H9 (cell line): ENCODE measurements around the gene ACAD10. TPM values are rescaled to one million over a fixed set of nuclear protein-coding genes. Genes with fewer than 3 reads are reported as not detected.
A peak's percentile ranks its signal among the peaks of the same experiment; 100 is the strongest.

Source experiments
- DNase-seq: peaks from one replicate; pipeline ENCODE4 v3.0.0-alpha.2; 2017
- H2AFZ ChIP-seq: one replicate; pipeline ENCODE4 v1.6.1; 2013; ENCODE audit warnings: mild to moderate bottlenecking, low read length, control low read depth, moderate library complexity
- H2AK5ac ChIP-seq: 2 replicates; pipeline ENCODE4 v1.6.1; 2013; ENCODE audit warnings: low read length, control low read depth, mixed read lengths; ENCODE audit not compliant: insufficient read length
- H2BK120ac ChIP-seq: one replicate; pipeline ENCODE4 v1.6.1; 2013; ENCODE audit warnings: low read depth, mild to moderate bottlenecking, low read length, control low read depth, inconsistent platforms; ENCODE audit not compliant: poor library complexity, severe bottlenecking
- H2BK12ac ChIP-seq: 2 replicates; pipeline ENCODE4 v1.6.1; 2013; ENCODE audit warnings: low read length, control low read depth, mixed read lengths, low read depth; ENCODE audit not compliant: insufficient read length
- H2BK15ac ChIP-seq: 2 replicates; pipeline ENCODE4 v1.6.1; 2013; ENCODE audit warnings: low read depth, low read length, control low read depth
- H2BK20ac ChIP-seq: one replicate; pipeline ENCODE4 v1.6.1; 2013; ENCODE audit warnings: low read depth, mild to moderate bottlenecking, low read length, control low read depth, inconsistent platforms; ENCODE audit not compliant: poor library complexity, severe bottlenecking
- H2BK5ac ChIP-seq: 2 replicates; pipeline ENCODE4 v1.6.1; 2013; ENCODE audit warnings: low read length, control low read depth, mixed read lengths; ENCODE audit not compliant: insufficient read length
- H3K14ac ChIP-seq: 2 replicates; pipeline ENCODE4 v1.6.1; 2013; ENCODE audit warnings: low read length, control low read depth; ENCODE audit not compliant: insufficient read depth
- H3K18ac ChIP-seq: 2 replicates; pipeline ENCODE4 v1.6.1; 2013; ENCODE audit warnings: low read depth, mild to moderate bottlenecking, mixed read lengths, low read length, control low read depth; ENCODE audit not compliant: insufficient read length
- H3K23ac ChIP-seq: 2 replicates; pipeline ENCODE4 v1.6.1; 2013; ENCODE audit warnings: low read length, control low read depth, mixed read lengths, low read depth; ENCODE audit not compliant: insufficient read length
- H3K23me2 ChIP-seq: 2 replicates; pipeline ENCODE4 v1.6.1; 2013; ENCODE audit warnings: low read depth, mild to moderate bottlenecking, mixed read lengths, low read length, control low read depth; ENCODE audit not compliant: insufficient read length, poor library complexity, severe bottlenecking
- H3K27ac ChIP-seq: 2 replicates; pipeline ENCODE4 v1.5.1; 2013; ENCODE audit warnings: low read length, control low read depth, mixed read lengths, low read depth; ENCODE audit not compliant: insufficient read length
- H3K27me3 ChIP-seq: 2 replicates; pipeline ENCODE4 v1.6.1; 2013; ENCODE audit warnings: low read length, control low read depth, inconsistent platforms; ENCODE audit not compliant: insufficient read depth
- H3K4ac ChIP-seq: 2 replicates; pipeline ENCODE4 v1.6.1; 2013; ENCODE audit warnings: low read depth, mild to moderate bottlenecking, control low read depth, inconsistent platforms, low read length, moderate library complexity
- H3K4me1 ChIP-seq: 2 replicates; pipeline ENCODE4 v1.6.1; 2013; ENCODE audit warnings: low read length, control low read depth, inconsistent platforms; ENCODE audit not compliant: insufficient read depth
- H3K4me2 ChIP-seq: 2 replicates; pipeline ENCODE4 v1.6.1; 2013; ENCODE audit warnings: low read length, control low read depth, mixed read lengths; ENCODE audit not compliant: insufficient read length, insufficient read depth
- H3K56ac ChIP-seq: 2 replicates; pipeline ENCODE4 v1.6.1; 2013; ENCODE audit warnings: low read depth, mild to moderate bottlenecking, mixed read lengths, low read length, control low read depth; ENCODE audit not compliant: insufficient read length
- H3K79me1 ChIP-seq: 2 replicates; pipeline ENCODE4 v1.6.1; 2013; ENCODE audit warnings: low read depth, mild to moderate bottlenecking, moderate library complexity, low read length, control low read depth, inconsistent platforms; ENCODE audit not compliant: insufficient read depth, poor library complexity, severe bottlenecking
- H3K79me2 ChIP-seq: 2 replicates; pipeline ENCODE4 v1.6.1; 2013; ENCODE audit warnings: low read length, control low read depth, inconsistent platforms; ENCODE audit not compliant: insufficient read depth
- H3K9ac ChIP-seq: 2 replicates; pipeline ENCODE4 v1.6.1; 2013; ENCODE audit warnings: low read length, control low read depth, mixed read lengths; ENCODE audit not compliant: insufficient read length; ENCODE audit errors: extremely low read depth
- H3K9me3 ChIP-seq: one replicate; pipeline ENCODE4 v1.6.1; 2013; ENCODE audit warnings: low read depth, low read length, inconsistent platforms; ENCODE audit not compliant: control insufficient read depth
- H3T11ph ChIP-seq: one replicate; pipeline ENCODE4 v1.6.1; 2013; ENCODE audit warnings: mild to moderate bottlenecking, low read length, control low read depth, inconsistent platforms
- H4K20me1 ChIP-seq: one replicate; pipeline ENCODE4 v1.6.1; 2013; ENCODE audit not compliant: control insufficient read depth, insufficient read length, insufficient read depth
- H4K5ac ChIP-seq: 2 replicates; pipeline ENCODE4 v1.6.1; 2013; ENCODE audit warnings: low read depth, mild to moderate bottlenecking, mixed read lengths, low read length, control low read depth; ENCODE audit not compliant: insufficient read length
- H4K8ac ChIP-seq: replicated peaks from 2 replicates; pipeline ENCODE4 v1.6.1; 2013; ENCODE audit warnings: low read length, control low read depth, mixed read lengths, low read depth; ENCODE audit not compliant: insufficient read length
- H4K91ac ChIP-seq: 2 replicates; pipeline ENCODE4 v1.6.1; 2013; ENCODE audit warnings: low read depth, mild to moderate bottlenecking, moderate library complexity, mixed read lengths, low read length, control low read depth; ENCODE audit not compliant: insufficient read length
- H3K27ac Mint-ChIP-seq, 3 experiments: 2 replicates in 2 of 3; 3 replicates in 1 of 3; pipeline ENCODE4 v1.8.0; 2020 to 2021; ENCODE audit warnings: mixed read lengths in 3 of 3, mild to moderate bottlenecking in 1 of 3, moderate library complexity in 1 of 3
- H3K27me3 Mint-ChIP-seq: 2 replicates; pipeline ENCODE4 v1.8.0; 2021; ENCODE audit warnings: low read depth, mild to moderate bottlenecking, moderate library complexity, mixed read lengths
- H3K36me3 Mint-ChIP-seq, 3 experiments: 2 replicates in 2 of 3; 3 replicates in 1 of 3; pipeline ENCODE4 v1.8.0; 2020 to 2021; ENCODE audit warnings: low read depth in 3 of 3, mixed read lengths in 3 of 3; ENCODE audit not compliant: insufficient read depth in 1 of 3
- H3K4me1 Mint-ChIP-seq, 2 experiments: 2 replicates each; pipeline ENCODE4 v1.8.0; 2020; ENCODE audit warnings: mixed read lengths in 2 of 2
- H3K4me3 Mint-ChIP-seq, 2 experiments: 2 replicates in 1 of 2; 3 replicates in 1 of 2; pipeline ENCODE4 v1.8.0; 2020 to 2021; ENCODE audit warnings: mild to moderate bottlenecking in 2 of 2, mixed read lengths in 2 of 2, moderate library complexity in 1 of 2
- H3K9me3 Mint-ChIP-seq, 2 experiments: 2 replicates in 1 of 2; 3 replicates in 1 of 2; pipeline ENCODE4 v1.8.0; 2020; ENCODE audit warnings: mild to moderate bottlenecking in 2 of 2, mixed read lengths in 2 of 2, moderate library complexity in 1 of 2
- CTCF ChIP-seq: fragments of 200-600 bp; sonication (generic); conservative IDR thresholded peaks from 3 replicates; pipeline ENCODE4 v1.8.0; 2021; ENCODE audit warnings: antibody characterized with exemption, mild to moderate bottlenecking
- WGBS: extraction: QIAGEN DNeasy Blood & Tissue Kit; methylation state at CpG from one replicate; pipeline ENCODE4 v1.1.7; 2013; ENCODE audit warnings: missing lambda C conversion rate, low lambda C conversion rate, mixed read lengths; ENCODE audit not compliant: insufficient read length; ENCODE audit errors: extremely low coverage; 5-methylcytosine and 5-hydroxymethylcytosine counted together
- total RNA-seq: library from RNA; stranded (reverse); gene quantifications from 2 replicates; pipeline ENCODE4 v1.2.1, GENCODE V29; 2021

The ACAD10 gene
- total RNA-seq, 1 experiment from 2014 or later: 25.7 TPM

- H3K4me2 ChIP-seq: no peak overlapping the region
- no peak overlapping the region for H2AFZ ChIP-seq
- H2AK5ac ChIP-seq: no peak overlapping the region
- no peak overlapping the region for H3K56ac ChIP-seq
- H3K79me1 ChIP-seq: no peaks in the 10 kb centered on the region
- no peak overlapping the region for H4K5ac ChIP-seq
- no peak overlapping the region for H4K91ac ChIP-seq
- H2BK5ac ChIP-seq: no peak overlapping the region
- no peaks in the 10 kb centered on the region for H3K27me3 ChIP-seq
- H3T11ph ChIP-seq: no peak overlapping the region
- H2BK12ac ChIP-seq: no peak overlapping the region
- H3K27ac Mint-ChIP-seq: peak overlapping the region in 2 of 3 experiments; percentile 12 to 29; a peak in 3 of 7 replicates
- H4K8ac ChIP-seq: no peak overlapping the region
- H3K9me3 Mint-ChIP-seq: no peaks in the 10 kb centered on the region
- H3K79me2 ChIP-seq: no peaks in the 10 kb centered on the region
- H3K27me3 Mint-ChIP-seq: no peaks in the 10 kb centered on the region
- no peaks in the 10 kb centered on the region for H4K20me1 ChIP-seq
- WGBS: no CpG with 5 or more reads among the region's 5 CpGs
- H2BK120ac ChIP-seq: no peak overlapping the region
- H3K4ac ChIP-seq: no peak overlapping the region
- H3K18ac ChIP-seq: no peak overlapping the region
- H3K36me3 Mint-ChIP-seq: peaks cover 7 to 72% (median 47%) of the 10 kb centered on the region in 3 experiments; a peak in 6 of 7 replicates
- no peak overlapping the region for H3K23ac ChIP-seq
- H3K9me3 ChIP-seq: no peaks in the 10 kb centered on the region
- no peak overlapping the region for H3K4me3 Mint-ChIP-seq
- no peak overlapping the region for H2BK15ac ChIP-seq
- TF ChIP-seq CTCF: 0 out of 3 replicates have a peak, but pooled peaks have one; percentile 21
- no peaks in the 10 kb centered on the region for H3K4me1 ChIP-seq
- no peak overlapping the region for H3K27ac ChIP-seq
- H3K9ac ChIP-seq: no peak overlapping the region
- no peaks in the 10 kb centered on the region for H3K23me2 ChIP-seq
- H3K4me1 Mint-ChIP-seq: peaks cover 0 to 10% of the 10 kb centered on the region in 2 experiments; a peak in 1 of 4 replicates
- DNase-seq: no peak
- H2BK20ac ChIP-seq: no peak overlapping the region
- H3K14ac ChIP-seq: no peak overlapping the region
Measured at GRCh38 chr12:111664499-111664898, 21.4 kb upstream of the ACAD10 start.
